Skeletal muscle tissue (tissue), 4 donors: Measurements from ENCODE around the gene FAXDC2. TPM values are rescaled to one million over a fixed set of nuclear protein-coding genes. Genes with fewer than 3 reads are reported as not detected.

ENCODE experiments used
- H3K27ac ChIP-seq: one replicate; pipeline ENCODE4 v1.7.0; 2013; ENCODE audit warnings: mild to moderate bottlenecking, low read depth, low read length, inconsistent platforms
- H3K27me3 ChIP-seq, 3 donors: one replicate each; pipeline ENCODE4 v1.7.0; 2013; ENCODE audit warnings: low read length in 3 of 3; ENCODE audit not compliant: control insufficient read depth in 3 of 3, insufficient read depth in 3 of 3
- H3K36me3 ChIP-seq, 3 donors: one replicate each; pipeline ENCODE4 v1.7.0; 2013; ENCODE audit warnings: low read length in 3 of 3; ENCODE audit not compliant: control insufficient read depth in 3 of 3, insufficient read depth in 3 of 3
- H3K4me1 ChIP-seq, 3 donors: one replicate each; pipeline ENCODE4 v1.7.0; 2013; ENCODE audit warnings: low read length in 3 of 3, mild to moderate bottlenecking in 3 of 3; ENCODE audit not compliant: control insufficient read depth in 3 of 3, insufficient read depth in 3 of 3
- H3K4me3 ChIP-seq, 3 donors: one replicate each; pipeline ENCODE4 v1.7.0; 2013; ENCODE audit warnings: low read length in 3 of 3
- H3K9ac ChIP-seq, 3 donors: one replicate each; pipeline ENCODE4 v1.7.0; 2013; ENCODE audit warnings: low read length in 3 of 3, mild to moderate bottlenecking in 3 of 3, moderate library complexity in 2 of 3, low read depth in 1 of 3
- H3K9me3 ChIP-seq, 3 donors: one replicate each; pipeline ENCODE4 v1.7.0; 2013; ENCODE audit warnings: low read length in 3 of 3; ENCODE audit not compliant: control insufficient read depth in 3 of 3
- total RNA-seq: library from RNA; depleted of rRNA; stranded (reverse); fragments of >200 nt; gene quantifications from one replicate; pipeline ENCODE4 v1.2.3, GENCODE V29; 2014
- donor health status: Osteomylitis.

Gene FAXDC2
- total RNA-seq, 1 donor from 2014 or later = 8.4 TPM

- H3K4me1 ChIP-seq = peaks cover 45 to 52% (median 51%) of the 10 kb centered on the region in 3 donors
- H3K27ac ChIP-seq = no peak overlapping the region
- H3K9ac ChIP-seq = no peak overlapping the region
- peaks cover 5 to 12% (median 10%) of the 10 kb centered on the region in 3 donors for H3K36me3 ChIP-seq
- no peaks in the 10 kb centered on the region for H3K9me3 ChIP-seq
- H3K27me3 ChIP-seq = no peaks in the 10 kb centered on the region
- no peak overlapping the region for H3K4me3 ChIP-seq
Measured at GRCh38 chr5:154786414-154786813, 64.0 kb downstream of the FAXDC2 start.

GRCh38 chr5:154784856-154785255 lies 65.5 kb downstream of the FAXDC2 start:
- H3K27ac ChIP-seq = no peak overlapping the region
- no peak overlapping the region for H3K9ac ChIP-seq
- H3K4me1 ChIP-seq = peaks cover 47 to 56% (median 55%) of the 10 kb centered on the region in 3 donors
- no peak overlapping the region for H3K4me3 ChIP-seq
- no peaks in the 10 kb centered on the region for H3K9me3 ChIP-seq
- H3K27me3 ChIP-seq = no peaks in the 10 kb centered on the region
- peaks cover 0 to 2% (median 1%) of the 10 kb centered on the region in 3 donors for H3K36me3 ChIP-seq

GRCh38 chr5:154783774-154784460 lies 66.5 kb downstream of the FAXDC2 start:
- Histone ChIP-seq H3K4me1 (peaks cover 54 to 63% (median 63%) of the 10 kb centered on the region in 3 donors), H3K4me3 (no peak overlapping the region), H3K27me3 (no peaks in the 10 kb centered on the region), H3K36me3 (no peaks in the 10 kb centered on the region), H3K9me3 (no peaks in the 10 kb centered on the region), H3K9ac (no peak overlapping the region), H3K27ac (no peak overlapping the region)

GRCh38 chr5:154782812-154783592 lies 67.4 kb downstream of the FAXDC2 start:
- H3K4me1 ChIP-seq = peaks cover 54 to 64% (median 60%) of the 10 kb centered on the region in 3 donors

GRCh38 chr5:154782326-154782725 lies 68.1 kb downstream of the FAXDC2 start:
- Histone ChIP-seq H3K27me3 (no peaks in the 10 kb centered on the region), H3K27ac (no peak overlapping the region), H3K4me1 (peaks cover 52 to 58% (median 55%) of the 10 kb centered on the region in 3 donors), H3K4me3 (peak overlapping the region in 1 of 3 donors; percentile 13), H3K9me3 (no peaks in the 10 kb centered on the region), H3K9ac (peak overlapping the region in 2 of 3 donors; percentile 20 to 50), H3K36me3 (no peaks in the 10 kb centered on the region)

More at GRCh38 chr5:154782812-154783592, 67.4 kb downstream of the FAXDC2 start:
- no peak overlapping the region for H3K27ac ChIP-seq
- H3K4me3 ChIP-seq = no peak overlapping the region
- H3K36me3 ChIP-seq = no peaks in the 10 kb centered on the region
- peak overlapping the region in 2 of 3 donors; percentile 20 to 50 for H3K9ac ChIP-seq
- H3K9me3 ChIP-seq = no peaks in the 10 kb centered on the region
- no peaks in the 10 kb centered on the region for H3K27me3 ChIP-seq

- H3K36me3 ChIP-seq = no peaks in the 10 kb centered on the region
- H3K4me1 ChIP-seq = peaks cover 58 to 63% (median 59%) of the 10 kb centered on the region in 3 donors
- H3K27me3 ChIP-seq = no peaks in the 10 kb centered on the region
Measured at GRCh38 chr5:154780128-154780527, 70.3 kb downstream of the FAXDC2 start.

GRCh38 chr5:154779105-154779504 lies 71.3 kb downstream of the FAXDC2 start:
- Histone ChIP-seq H3K4me3 (no peak overlapping the region), H3K27ac (no peak overlapping the region), H3K27me3 (no peaks in the 10 kb centered on the region), H3K4me1 (peaks cover 62 to 67% (median 64%) of the 10 kb centered on the region in 3 donors), H3K36me3 (no peaks in the 10 kb centered on the region), H3K9me3 (no peaks in the 10 kb centered on the region), H3K9ac (no peak overlapping the region)

More at GRCh38 chr5:154780128-154780527, 70.3 kb downstream of the FAXDC2 start:
- H3K27ac ChIP-seq = no peak overlapping the region
- no peaks in the 10 kb centered on the region for H3K9me3 ChIP-seq
- no peak overlapping the region for H3K9ac ChIP-seq
- H3K4me3 ChIP-seq = no peak overlapping the region

GRCh38 chr5:154778534-154778933 lies 71.9 kb downstream of the FAXDC2 start:
- peaks cover 62 to 67% (median 64%) of the 10 kb centered on the region in 3 donors for H3K4me1 ChIP-seq
- H3K27ac ChIP-seq = no peak overlapping the region
- no peaks in the 10 kb centered on the region for H3K9me3 ChIP-seq
- no peaks in the 10 kb centered on the region for H3K27me3 ChIP-seq
- no peak overlapping the region for H3K9ac ChIP-seq
- H3K36me3 ChIP-seq = no peaks in the 10 kb centered on the region
- H3K4me3 ChIP-seq = no peak overlapping the region

- H3K4me3 ChIP-seq = no peak overlapping the region
- H3K27ac ChIP-seq = no peak overlapping the region
- H3K9me3 ChIP-seq = no peaks in the 10 kb centered on the region
- peaks cover 59 to 64% (median 62%) of the 10 kb centered on the region in 3 donors for H3K4me1 ChIP-seq
- H3K27me3 ChIP-seq = no peaks in the 10 kb centered on the region
- H3K9ac ChIP-seq = peak overlapping the region in 1 of 3 donors; percentile 7
- no peaks in the 10 kb centered on the region for H3K36me3 ChIP-seq
Measured at GRCh38 chr5:154776167-154776566, 74.2 kb downstream of the FAXDC2 start.

- H3K4me3 ChIP-seq = no peak overlapping the region
- H3K27me3 ChIP-seq = no peaks in the 10 kb centered on the region
- H3K4me1 ChIP-seq = peaks cover 63 to 73% (median 68%) of the 10 kb centered on the region in 3 donors
- H3K27ac ChIP-seq = no peak overlapping the region
- peak overlapping the region in 1 of 3 donors; percentile 27 for H3K9ac ChIP-seq
- no peaks in the 10 kb centered on the region for H3K36me3 ChIP-seq
- H3K9me3 ChIP-seq = no peaks in the 10 kb centered on the region
Measured at GRCh38 chr5:154773326-154773725, 77.1 kb downstream of the FAXDC2 start.
